HG03108 (cell line): ENCODE results near the gene APOL2.
"Not testable (repeated sequence)": the region's sequence is repeated elsewhere in the genome, so short reads cannot be mapped to it uniquely, and the experiment has no call there.

Experiments used
- ATAC-seq: cut with Tn5 transposase; IDR thresholded peaks from one replicate; pipeline ENCODE4 v1.9.1; 2021; ENCODE audit warnings: moderate library complexity; ENCODE audit not compliant: unreplicated experiment

Gene APOL2

DNA sequence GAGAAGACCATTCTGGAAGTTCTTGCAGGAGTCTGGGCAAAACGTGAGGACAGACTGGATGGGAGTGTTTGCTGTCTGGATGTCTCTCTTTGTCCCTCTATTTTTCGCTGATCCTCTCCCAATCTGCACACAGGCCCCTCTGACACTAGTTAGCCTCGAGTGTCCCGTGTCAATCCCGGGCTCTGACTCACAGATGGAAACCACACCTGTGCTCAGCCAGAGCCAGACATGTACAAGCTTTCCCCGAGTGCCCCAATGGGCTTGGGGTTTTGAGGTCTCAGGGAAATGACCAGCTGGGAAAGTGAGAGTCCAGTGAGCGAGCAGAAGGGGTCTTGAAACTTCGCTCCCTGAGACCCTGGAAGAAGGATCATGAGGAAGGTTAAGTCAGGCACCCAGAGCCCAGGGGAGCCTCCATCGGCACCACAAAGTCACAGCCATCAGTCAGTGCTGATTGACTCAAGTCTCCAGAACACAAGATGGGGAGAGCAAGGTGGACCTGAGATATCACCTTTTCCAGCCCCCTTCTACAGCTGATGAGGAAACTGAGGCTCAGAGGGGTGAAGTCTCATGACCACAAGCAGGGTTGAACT lies 13.9 kb downstream of the APOL2 start:
- no peak for ATAC-seq

DNA sequence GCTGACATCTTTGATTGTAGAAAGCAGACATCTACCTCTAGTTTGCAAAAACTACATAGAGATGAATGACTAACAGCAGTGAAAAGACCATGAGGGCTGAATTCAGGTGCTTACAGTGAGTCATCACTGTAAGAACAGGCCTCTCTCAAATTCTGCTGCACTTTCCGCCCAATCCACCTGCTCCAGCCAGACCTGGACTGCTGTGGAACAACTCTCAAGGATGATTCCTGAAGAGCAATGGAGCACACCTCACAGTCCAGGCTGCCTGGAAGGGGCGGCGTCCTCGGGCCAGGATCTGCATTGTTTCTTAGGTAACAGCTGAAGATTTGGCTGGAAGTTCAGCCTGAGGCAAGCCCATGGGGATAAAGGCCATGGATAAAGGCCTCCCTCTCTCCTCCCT lies 15.1 kb downstream of the APOL2 start:
- ATAC-seq, result no peak

DNA sequence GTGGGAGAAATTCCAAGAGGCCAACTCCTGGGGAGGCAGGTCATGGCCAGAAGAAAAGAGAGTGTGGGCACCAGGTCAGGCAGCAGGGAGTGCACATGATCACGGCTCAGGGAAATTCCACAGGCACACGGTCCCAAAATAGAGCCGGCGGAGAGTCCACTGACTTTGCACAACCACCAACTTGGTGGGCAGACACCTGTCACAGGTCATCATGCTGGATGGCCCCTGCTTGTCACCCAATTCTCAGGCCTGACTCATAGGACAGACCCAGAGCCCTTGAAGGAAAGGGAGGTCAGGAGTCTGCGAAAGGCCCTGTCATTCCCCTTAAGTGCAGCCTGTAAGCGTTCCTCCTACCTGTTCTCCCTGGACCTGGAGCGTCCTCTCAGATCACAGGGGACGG lies 15.8 kb downstream of the APOL2 start:
- ATAC-seq, result no peak

DNA sequence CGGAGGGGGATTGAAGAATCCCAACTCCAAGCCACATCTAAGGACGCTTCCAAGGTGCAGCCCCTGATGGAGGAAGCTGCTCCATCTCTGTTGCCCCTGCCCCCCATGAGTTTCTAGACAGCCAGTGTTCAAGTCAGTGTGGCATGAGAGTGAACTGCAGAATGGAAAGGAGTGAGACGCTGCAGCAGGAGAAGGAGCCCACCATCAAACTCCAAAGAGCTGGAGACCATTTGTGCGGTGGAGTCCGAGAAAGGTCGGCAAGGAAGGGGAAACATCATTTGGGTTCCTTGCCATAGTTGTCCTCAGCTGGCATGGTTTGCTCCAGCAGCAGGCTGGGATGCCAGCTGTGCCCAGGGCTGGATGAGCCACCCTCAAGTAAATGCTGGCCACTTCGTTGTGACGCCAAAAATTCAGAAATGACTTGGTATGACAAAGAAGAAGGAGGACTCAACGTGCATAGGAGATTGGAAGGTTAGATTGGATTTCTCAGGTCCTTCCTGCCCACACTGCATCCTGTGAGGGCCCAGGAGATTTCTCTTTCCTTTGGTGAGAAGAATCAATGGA lies 16.4 kb downstream of the APOL2 start:
- ATAC-seq, result no peak

- ATAC-seq, result no peak
These were observed 17.3 kb downstream of the APOL2 start for GRCh38 chr22:36221799-36222751.

DNA sequence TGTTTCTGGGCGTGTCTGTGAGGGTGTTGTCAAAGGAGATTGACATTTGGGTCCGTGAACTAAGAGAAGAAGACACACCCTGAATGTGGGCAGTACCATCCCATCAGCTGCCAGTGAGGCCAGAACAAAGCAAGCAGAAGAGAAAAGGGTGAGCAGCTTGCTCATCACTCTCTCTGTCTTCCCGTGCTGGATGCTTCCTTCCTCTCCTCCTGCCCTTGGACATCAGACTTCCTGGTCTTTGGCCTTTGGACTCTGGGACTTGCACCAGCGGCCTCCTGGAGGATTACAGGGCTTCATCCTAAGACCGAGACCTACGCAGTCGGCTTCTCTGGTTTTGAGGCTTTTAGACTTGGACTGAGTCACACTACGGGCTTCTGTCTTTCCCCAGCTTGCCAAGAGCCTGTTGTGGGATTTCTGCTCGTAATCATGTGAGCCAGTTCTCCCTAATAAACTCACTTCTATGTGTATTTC lies 18.8 kb downstream of the APOL2 start:
- no peak for ATAC-seq

DNA sequence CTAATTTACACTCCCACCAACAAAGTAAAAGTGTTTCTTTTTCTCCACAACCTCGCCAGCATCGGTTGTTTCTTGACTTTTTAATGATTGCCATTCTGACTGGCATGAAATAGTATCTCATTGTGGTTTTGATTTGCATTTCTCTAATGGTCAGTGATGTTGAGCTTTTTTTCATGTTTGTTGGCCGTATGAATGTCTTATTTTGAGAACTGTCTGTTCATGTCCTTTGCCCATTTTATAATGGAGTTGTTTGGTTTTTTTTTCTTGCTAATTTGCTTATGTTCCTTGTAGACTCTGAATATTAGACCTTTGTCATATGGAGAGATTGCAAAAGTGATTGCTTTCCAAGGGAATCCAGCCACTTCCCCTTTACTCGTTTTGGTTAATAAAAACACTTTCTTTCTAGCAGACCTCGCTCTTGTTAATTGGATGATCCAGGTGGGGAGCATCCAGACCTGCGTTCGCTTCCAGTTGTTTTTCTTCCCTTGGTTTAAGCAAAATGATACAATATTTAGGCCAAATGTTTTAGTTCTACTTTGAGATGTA lies 20.6 kb downstream of the APOL2 start:
- no peak for ATAC-seq

DNA sequence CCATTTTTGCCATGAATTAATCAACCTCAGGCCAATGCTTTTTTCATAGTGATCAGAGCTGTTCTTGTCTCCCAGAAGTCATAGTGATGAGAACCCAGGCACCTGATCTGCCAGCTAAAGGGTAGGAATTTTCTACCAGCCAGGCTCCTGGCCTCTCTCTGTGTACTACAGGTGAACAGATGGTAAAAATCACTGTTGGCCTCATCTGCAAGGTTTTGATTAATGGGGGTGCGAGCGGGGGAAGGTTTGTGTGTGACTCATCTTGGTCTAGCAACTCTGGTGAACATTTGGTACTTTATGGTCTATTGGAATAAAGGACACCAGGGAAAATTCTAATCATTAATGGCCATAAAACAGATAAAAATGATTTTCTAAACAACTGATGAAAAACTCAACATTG lies 23.3 kb downstream of the APOL2 start:
- ATAC-seq, result no peak

- ATAC-seq, result no peak
These were observed 25.7 kb downstream of the APOL2 start for GRCh38 chr22:36213586-36213985.

DNA sequence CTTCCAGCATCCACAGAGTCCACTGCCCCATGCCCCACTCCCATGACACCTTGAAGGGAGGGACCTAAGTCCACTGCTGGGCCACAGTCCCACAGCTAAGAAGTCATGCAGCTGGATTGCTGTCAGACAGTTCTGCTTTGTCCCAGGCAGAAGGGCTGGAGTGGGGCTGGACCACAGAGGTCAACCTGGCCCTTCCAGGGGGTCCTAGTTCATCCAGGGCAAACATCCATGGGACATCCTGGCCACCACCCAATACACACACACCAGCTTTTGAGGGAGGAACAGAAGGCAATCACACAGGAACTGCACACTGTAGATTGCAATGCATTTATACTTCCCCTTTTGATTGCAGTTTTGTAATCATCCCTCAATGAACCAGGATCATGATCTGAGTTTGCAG lies 26.4 kb downstream of the APOL2 start:
- no peak for ATAC-seq

DNA sequence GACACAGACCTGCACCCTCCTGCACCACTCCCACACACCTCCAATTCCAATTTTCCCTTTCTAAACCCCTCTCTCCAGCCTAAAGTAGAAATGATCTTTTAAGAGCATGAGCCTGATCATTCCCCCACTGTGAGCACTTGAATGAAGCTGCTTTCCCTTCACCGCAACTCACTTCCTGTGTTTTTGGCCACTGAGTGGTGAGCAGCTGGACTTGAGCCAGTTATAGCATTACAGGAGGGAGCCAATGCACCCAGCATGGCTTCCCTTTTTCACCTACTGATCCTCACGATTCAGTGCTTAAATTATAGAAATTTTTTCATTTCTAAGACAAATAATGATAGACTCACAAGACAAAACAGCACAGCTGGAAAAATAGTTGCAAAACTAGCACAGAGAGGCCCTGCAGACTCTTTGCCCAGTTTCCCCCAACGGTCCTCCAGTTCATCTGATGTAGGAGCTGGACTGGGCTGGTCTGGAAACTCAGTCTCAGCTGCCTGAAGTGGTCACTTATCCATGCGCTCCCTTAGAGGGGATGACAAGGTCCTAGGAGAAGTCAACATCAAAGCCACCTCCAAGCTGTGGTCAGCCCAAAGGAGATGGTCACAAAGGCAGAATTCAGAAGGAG lies 28.0 kb downstream of the APOL2 start:
- ATAC-seq, result no peak

- ATAC-seq, result no peak
These were observed 29.1 kb downstream of the APOL2 start for GRCh38 chr22:36210224-36210623.

DNA sequence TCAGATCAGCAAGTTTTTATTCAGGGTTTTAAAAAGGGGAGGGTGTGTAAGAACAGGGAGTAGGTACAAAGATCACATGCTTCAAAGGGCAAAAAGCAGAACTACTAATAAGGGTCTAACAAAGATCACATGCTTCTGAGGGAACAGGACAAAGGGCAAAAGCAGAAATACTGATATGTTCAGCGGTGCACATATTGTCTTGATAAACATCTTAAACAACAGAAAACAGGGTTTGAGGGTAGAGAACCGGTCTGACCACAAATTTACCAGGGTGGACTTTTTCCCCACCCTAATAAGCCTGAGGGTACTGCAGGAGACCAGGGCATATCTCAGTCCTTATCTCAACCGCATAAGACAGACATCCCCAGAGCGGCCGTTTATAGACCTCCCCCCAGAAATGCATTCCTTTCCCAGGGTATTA lies 29.8 kb downstream of the APOL2 start:
- ATAC-seq, result not testable (repeated sequence)

- ATAC-seq, result no peak
These were observed 30.4 kb downstream of the APOL2 start for GRCh38 chr22:36208914-36209313.

DNA sequence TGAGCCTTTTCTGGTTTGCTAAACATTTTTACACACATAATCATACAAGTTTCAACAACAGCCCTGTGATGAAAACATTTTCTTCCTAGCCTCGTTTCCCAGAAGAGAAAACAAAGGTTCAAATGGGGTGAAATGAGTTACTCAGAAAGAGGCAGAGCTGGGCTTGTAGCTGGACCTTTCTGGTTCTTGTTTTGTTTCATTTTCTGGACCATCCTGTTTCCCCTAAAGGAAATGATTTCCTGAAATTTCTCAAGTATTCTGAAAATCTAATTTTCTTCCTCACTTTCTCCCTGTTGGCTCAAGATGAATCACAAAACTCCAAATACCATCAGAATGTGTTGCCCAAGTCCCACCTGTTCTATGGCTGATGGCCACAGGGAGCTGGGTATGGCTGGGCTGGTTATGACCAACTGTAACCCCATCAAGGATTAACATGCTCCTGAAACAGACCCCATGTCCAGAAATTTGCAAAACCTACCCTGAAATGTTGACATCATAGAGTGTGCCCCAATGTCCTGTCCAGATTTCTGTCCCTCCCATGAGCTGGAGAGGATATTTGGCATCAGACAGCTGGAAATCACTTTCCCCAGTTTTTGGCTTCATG lies 31.1 kb downstream of the APOL2 start:
- no peak for ATAC-seq

GRCh38 chr22:36206255-36206654 lies 33.1 kb downstream of the APOL2 start:
- ATAC-seq, result no peak

- ATAC-seq, result not testable (repeated sequence)
These were observed 33.8 kb downstream of the APOL2 start for GRCh38 chr22:36205573-36205972.

GRCh38 chr22:36204632-36205015 lies 34.7 kb downstream of the APOL2 start:
- ATAC-seq, result no peak

GRCh38 chr22:36204001-36204631 lies 35.2 kb downstream of the APOL2 start:
- ATAC-seq, result no peak

DNA sequence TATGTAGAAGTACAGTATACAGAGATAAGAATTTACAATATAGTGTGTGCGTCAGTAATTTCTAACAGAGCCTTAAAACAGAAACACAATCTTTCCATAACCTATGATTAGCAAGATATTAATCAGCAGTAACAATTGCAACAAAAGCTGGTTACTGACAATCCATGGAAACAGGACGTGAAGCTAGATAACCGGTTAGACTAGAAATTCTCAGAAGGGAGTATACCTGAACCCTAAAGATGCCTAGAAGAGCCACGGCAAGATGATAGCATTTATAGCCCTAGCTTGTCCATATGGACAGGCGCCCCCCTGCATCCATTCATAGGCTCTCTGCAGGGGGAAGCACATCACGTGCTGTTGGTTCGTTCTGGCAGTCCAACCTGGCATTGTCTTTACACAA lies 35.9 kb downstream of the APOL2 start:
- ATAC-seq, result not testable (repeated sequence)
